OCI-LY7 (cell line): ENCODE data around the gene MFN1.
A peak's percentile ranks its signal among the peaks of the same experiment; 100 is the strongest.

Experiments
- EZH2phosphoT487 ChIP-seq: fragments of 200-600 bp; sonication (generic); IDR thresholded peaks from 2 replicates; pipeline ENCODE4 v1.6.1; 2018; ENCODE audit warnings: low read depth, borderline replicate concordance, mild to moderate bottlenecking, mixed run types, antibody characterized with exemption, low read length, moderate library complexity, mixed read lengths
- TF ChIP-seq, protein P1 (sequence below): fragments of 200-600 bp; sonication (generic); conservative IDR thresholded peaks from 2 replicates; pipeline ENCODE4 v1.5.1; 2014; ENCODE audit warnings: mild to moderate bottlenecking, antibody characterized with exemption, low read length, moderate library complexity, mixed read lengths

- TF ChIP-seq, protein P1, sequence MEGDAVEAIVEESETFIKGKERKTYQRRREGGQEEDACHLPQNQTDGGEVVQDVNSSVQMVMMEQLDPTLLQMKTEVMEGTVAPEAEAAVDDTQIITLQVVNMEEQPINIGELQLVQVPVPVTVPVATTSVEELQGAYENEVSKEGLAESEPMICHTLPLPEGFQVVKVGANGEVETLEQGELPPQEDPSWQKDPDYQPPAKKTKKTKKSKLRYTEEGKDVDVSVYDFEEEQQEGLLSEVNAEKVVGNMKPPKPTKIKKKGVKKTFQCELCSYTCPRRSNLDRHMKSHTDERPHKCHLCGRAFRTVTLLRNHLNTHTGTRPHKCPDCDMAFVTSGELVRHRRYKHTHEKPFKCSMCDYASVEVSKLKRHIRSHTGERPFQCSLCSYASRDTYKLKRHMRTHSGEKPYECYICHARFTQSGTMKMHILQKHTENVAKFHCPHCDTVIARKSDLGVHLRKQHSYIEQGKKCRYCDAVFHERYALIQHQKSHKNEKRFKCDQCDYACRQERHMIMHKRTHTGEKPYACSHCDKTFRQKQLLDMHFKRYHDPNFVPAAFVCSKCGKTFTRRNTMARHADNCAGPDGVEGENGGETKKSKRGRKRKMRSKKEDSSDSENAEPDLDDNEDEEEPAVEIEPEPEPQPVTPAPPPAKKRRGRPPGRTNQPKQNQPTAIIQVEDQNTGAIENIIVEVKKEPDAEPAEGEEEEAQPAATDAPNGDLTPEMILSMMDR, result peak; percentile 61
- TF ChIP-seq EZH2phosphoT487, result no peak
These were observed 74.0 kb downstream of the MFN1 start for GRCh38 chr3:179421500-179421899.
